HG03196 (cell line): ENCODE measurements around the gene AP1B1.

Experiments used
- ATAC-seq: cut with Tn5 transposase; IDR thresholded peaks from one replicate; pipeline ENCODE4 v1.9.1; 2021; ENCODE audit not compliant: unreplicated experiment

The AP1B1 gene

GRCh38 chr22:29334148-29334547 lies 54.2 kb downstream of the AP1B1 start:
- no peak for ATAC-seq

GRCh38 chr22:29332886-29333496 lies 55.4 kb downstream of the AP1B1 start:
- no peak for ATAC-seq

- no peak for ATAC-seq
These were observed 56.6 kb downstream of the AP1B1 start for GRCh38 chr22:29331658-29332300.

GRCh38 chr22:29331213-29331612 lies 57.2 kb downstream of the AP1B1 start:
- ATAC-seq, result no peak

- ATAC-seq, result no peak
These were observed 57.6 kb downstream of the AP1B1 start for GRCh38 chr22:29330753-29331152.

GRCh38 chr22:29330291-29330690 lies 58.1 kb downstream of the AP1B1 start:
- ATAC-seq, result no peak

GRCh38 chr22:29329581-29329980 lies 58.8 kb downstream of the AP1B1 start:
- no peak for ATAC-seq

- no peak for ATAC-seq
These were observed 59.5 kb downstream of the AP1B1 start for GRCh38 chr22:29328566-29329500.

GRCh38 chr22:29328055-29328454 lies 60.3 kb downstream of the AP1B1 start:
- ATAC-seq, result no peak

- ATAC-seq, result no peak
These were observed 61.1 kb downstream of the AP1B1 start for GRCh38 chr22:29327089-29327764.

GRCh38 chr22:29326481-29326880 lies 61.9 kb downstream of the AP1B1 start:
- ATAC-seq, result no peak

- no peak for ATAC-seq
These were observed 62.5 kb downstream of the AP1B1 start for GRCh38 chr22:29325785-29326315.

GRCh38 chr22:29325356-29325755 lies 63.0 kb downstream of the AP1B1 start:
- ATAC-seq, result no peak

- no peak for ATAC-seq
These were observed 64.7 kb downstream of the AP1B1 start for GRCh38 chr22:29323641-29324040.

GRCh38 chr22:29320546-29320945 lies 67.8 kb downstream of the AP1B1 start:
- no peak for ATAC-seq

GRCh38 chr22:29319072-29319471 lies 69.3 kb downstream of the AP1B1 start:
- no peak for ATAC-seq

- no peak for ATAC-seq
These were observed 70.4 kb downstream of the AP1B1 start for GRCh38 chr22:29317827-29318454.

- ATAC-seq, result no peak
These were observed 72.1 kb downstream of the AP1B1 start for GRCh38 chr22:29316141-29316828.

- ATAC-seq, result no peak
These were observed 72.9 kb downstream of the AP1B1 start, which contains the start of gene RASL10A for GRCh38 chr22:29315286-29316140. RASL10A (minus strand) TSS chr22:29315697; CDS start chr22:29315246, 451 bp downstream.
